PC-9 (cell line): Measurements from ENCODE around the gene PURB. TPM values are rescaled to one million over a fixed set of nuclear protein-coding genes. Genes with fewer than 3 reads are reported as not detected.

Experiments
- BruUV-seq: library from RNA; stranded (reverse); fragments of 400-500 nt; replicated peaks from 2 replicates; lab custom pipeline; 2021; lab: Mats Ljungman, UMichigan
- CTCF ChIA-PET: fragments of 300-600 bp; sonication (Branson Sonifier 250); formaldehyde crosslinking; loops from one replicate; lab custom pipeline; 2022; ENCODE audit warnings: antibody characterized with exemption; lab: Charles Lee
- POLR2A ChIA-PET: fragments of 300-600 bp; sonication (Branson Sonifier 250); formaldehyde crosslinking; loops from one replicate; lab custom pipeline; 2022; ENCODE audit warnings: antibody characterized with exemption; ENCODE audit not compliant: unreplicated experiment; lab: Charles Lee
- DNase-seq, 2 experiments: peaks; one replicate each; pipeline versions ENCODE4 v3.0.0 to v3.0.0-alpha.2; 2015 to 2022; ENCODE audit warnings: mixed read lengths in 1 of 2
- H2AFZ ChIP-seq: fragments of 200-600 bp; sonication (generic); 2 replicates; pipeline ENCODE4 v1.8.1; 2017; ENCODE audit warnings: antibody characterized with exemption
- H3F3A ChIP-seq: fragments of 200-600 bp; sonication (generic); 2 replicates; pipeline ENCODE4 v1.8.1; 2017; ENCODE audit warnings: antibody characterized with exemption, mild to moderate bottlenecking, low read depth; ENCODE audit not compliant: insufficient read depth
- H3K27ac ChIP-seq: fragments of 200-600 bp; sonication (generic); 2 replicates; pipeline ENCODE4 v1.6.1; 2016; ENCODE audit warnings: mixed run types
- H3K27me3 ChIP-seq: fragments of 200-600 bp; sonication (generic); 2 replicates; pipeline ENCODE4 v1.6.1; 2016; ENCODE audit warnings: low read depth, mixed run types; ENCODE audit not compliant: insufficient read depth
- H3K36me3 ChIP-seq: fragments of 200-600 bp; sonication (generic); 2 replicates; pipeline ENCODE4 v1.6.1; 2016; ENCODE audit warnings: low read depth, mixed run types
- H3K4me1 ChIP-seq: fragments of 200-600 bp; sonication (generic); replicated peaks from 2 replicates; pipeline ENCODE4 v1.6.1; 2016; ENCODE audit warnings: mixed run types; ENCODE audit not compliant: insufficient read depth
- H3K4me2 ChIP-seq: fragments of 200-600 bp; sonication (generic); 2 replicates; pipeline ENCODE4 v1.6.1; 2017; ENCODE audit warnings: mixed run types
- H3K4me3 ChIP-seq: fragments of 200-600 bp; sonication (generic); 2 replicates; pipeline ENCODE4 v1.6.1; 2016; ENCODE audit warnings: mixed run types
- H3K79me2 ChIP-seq: fragments of 200-600 bp; sonication (generic); 2 replicates; pipeline ENCODE4 v1.6.1; 2017; ENCODE audit warnings: low read depth, mixed run types
- H3K9me2 ChIP-seq: fragments of 200-600 bp; sonication (generic); 2 replicates; pipeline ENCODE4 v1.8.1; 2017; ENCODE audit warnings: mild to moderate bottlenecking; ENCODE audit not compliant: insufficient read depth
- H3K9me3 ChIP-seq: fragments of 200-600 bp; sonication (generic); 2 replicates; pipeline ENCODE4 v1.8.1; 2016; ENCODE audit warnings: low read depth; ENCODE audit not compliant: insufficient read depth
- H4K20me1 ChIP-seq: fragments of 200-600 bp; sonication (generic); 2 replicates; pipeline ENCODE4 v1.8.1; 2017; ENCODE audit not compliant: insufficient read depth
- CTCF ChIP-seq: fragments of 200-600 bp; sonication (generic); conservative IDR thresholded peaks from 2 replicates; pipeline ENCODE4 v1.6.1; 2017; ENCODE audit warnings: mixed run types, antibody characterized with exemption, mild to moderate bottlenecking, moderate library complexity
- EZH2 ChIP-seq: fragments of 200-600 bp; sonication (generic); IDR thresholded peaks from 2 replicates; pipeline ENCODE4 v1.8.0; 2017; ENCODE audit warnings: antibody characterized with exemption, low read depth
- intact Hi-C: fragments of 100-400 bp; cut with micrococcal nuclease; formaldehyde crosslinking; loops from one replicate; pipeline ENCODE4 v1.10.0; 2022; ENCODE audit not compliant: unreplicated experiment
- total RNA-seq: library from RNA; stranded (reverse); gene quantifications from 2 replicates; pipeline ENCODE4 v1.2.3, GENCODE V29; 2021

The PURB gene
- total RNA-seq, 1 experiment from 2014 or later: 38.2 TPM

- Histone ChIP-seq H3K4me2 (no peak overlapping the region), H3K9me3 (no peaks in the 10 kb centered on the region), H3K4me3 (no peak overlapping the region), H3K79me2 (no peaks in the 10 kb centered on the region), H2AFZ (no peak overlapping the region), H4K20me1 (no peaks in the 10 kb centered on the region), H3K4me1 (no peaks in the 10 kb centered on the region), H3K36me3 (no peaks in the 10 kb centered on the region), H3F3A (no peaks in the 10 kb centered on the region), H3K9me2 (no peaks in the 10 kb centered on the region), H3K27me3 (0 out of 2 replicates have a peak, but pooled peaks cover 2% of the 10 kb centered on the region), H3K27ac (no peak overlapping the region)
- ChIA-PET POLR2A (no interaction called here), CTCF (no interaction called here)
- no TSS peak for BruUV-seq
- no peak for TF ChIP-seq CTCF
- TF ChIP-seq EZH2: no peak
- intact Hi-C loops: no loop called here
- DNase-seq: no peak
Observed at GRCh38 chr7:44930921-44931320, 45.6 kb upstream of the PURB start.

- Histone ChIP-seq H3K9me3 (no peaks in the 10 kb centered on the region; the same call in 1 of the 2 replicates), H4K20me1 (no peaks in the 10 kb centered on the region), H3K4me3 (no peak overlapping the region), H3F3A (no peaks in the 10 kb centered on the region), H3K79me2 (no peaks in the 10 kb centered on the region), H3K9me2 (no peaks in the 10 kb centered on the region), H3K4me2 (no peak overlapping the region), H3K27ac (no peak overlapping the region), H3K27me3 (no peaks in the 10 kb centered on the region), H3K4me1 (no peaks in the 10 kb centered on the region), H2AFZ (no peak overlapping the region), H3K36me3 (no peaks in the 10 kb centered on the region)
- POLR2A ChIA-PET: no interaction called here
- CTCF ChIA-PET: no interaction called here
- no TSS peak for BruUV-seq
- DNase-seq: no peak
- TF ChIP-seq EZH2 (no peak), CTCF (peak; percentile 64; the same call in 1 of the 2 replicates)
- intact Hi-C loops: loop anchor here (1.0 to 2.0 kb wide), 4 partner anchors 65 to 334 kb away; partner anchors contain the start of gene H2AZ2
Observed at GRCh38 chr7:44922351-44922694, 37.0 kb upstream of the PURB start.

GRCh38 chr7:44921607-44922350 is 36.4 kb upstream of the PURB start:
- Histone ChIP-seq H3K9me2 (no peaks in the 10 kb centered on the region), H3K9me3 (no peaks in the 10 kb centered on the region; the same call in 1 of the 2 replicates), H3K27me3 (no peaks in the 10 kb centered on the region), H3K27ac (no peak overlapping the region), H4K20me1 (no peaks in the 10 kb centered on the region), H2AFZ (no peak overlapping the region), H3K4me2 (no peak overlapping the region), H3K79me2 (no peaks in the 10 kb centered on the region), H3K36me3 (no peaks in the 10 kb centered on the region), H3F3A (no peaks in the 10 kb centered on the region), H3K4me1 (no peaks in the 10 kb centered on the region), H3K4me3 (no peak overlapping the region)
- intact Hi-C loops: loop anchor here (1.0 to 2.0 kb wide), 4 partner anchors 64 to 333 kb away; partner anchors contain the start of gene H2AZ2
- CTCF ChIA-PET: no interaction called here
- peak; percentile 61 to 82 for DNase-seq
- no TSS peak for BruUV-seq
- TF ChIP-seq CTCF (peak; percentile 99), EZH2 (no peak)
- POLR2A ChIA-PET: no interaction called here
